RWPE2 (cell line): Measurements from ENCODE around the gene HK1.

ENCODE experiments used
- ATAC-seq: fragments of 200-7000 bp; cut with Tn5 transposase; 3 replicates; pipeline ENCODE4 v1.9.1; 2021; ENCODE audit warnings: low read depth
- DNase-seq: peaks from one replicate; pipeline ENCODE4 v3.0.0-alpha.2; 2020; ENCODE audit warnings: low spot score
- H3K27ac ChIP-seq: fragments of 450-650 bp; 2 replicates; pipeline ENCODE4 v1.5.1; 2017; ENCODE audit warnings: mild to moderate bottlenecking; ENCODE audit not compliant: poor library complexity, severe bottlenecking
- H3K27me3 ChIP-seq: fragments of 250-450 bp; sonication (Bioruptor Pico); 2 replicates; pipeline ENCODE4 v1.5.1; 2021; ENCODE audit warnings: mild to moderate bottlenecking, moderate library complexity; ENCODE audit not compliant: insufficient read depth, poor library complexity, severe bottlenecking
- H3K36me3 ChIP-seq: fragments of 250-450 bp; sonication (Bioruptor Pico); 2 replicates; pipeline ENCODE4 v1.5.1; 2020; ENCODE audit warnings: low read depth, mild to moderate bottlenecking, moderate library complexity
- H3K4me1 ChIP-seq: fragments of 250-450 bp; sonication (Bioruptor Pico); 2 replicates; pipeline ENCODE4 v1.5.1; 2021; ENCODE audit warnings: mild to moderate bottlenecking, moderate library complexity; ENCODE audit not compliant: insufficient read depth, poor library complexity, severe bottlenecking
- H3K4me3 ChIP-seq: fragments of 250-450 bp; sonication (Bioruptor Pico); 2 replicates; pipeline ENCODE4 v1.5.1; 2021; ENCODE audit warnings: mild to moderate bottlenecking, moderate library complexity; ENCODE audit not compliant: severe bottlenecking
- H3K9me3 ChIP-seq: fragments of 250-450 bp; sonication (Bioruptor Pico); 2 replicates; pipeline ENCODE4 v1.5.1; 2021; ENCODE audit warnings: mild to moderate bottlenecking, moderate library complexity; ENCODE audit not compliant: severe bottlenecking
- CTCF ChIP-seq: fragments of 450-650 bp; IDR thresholded peaks from one replicate; pipeline ENCODE4 v1.5.1; 2017; ENCODE audit warnings: mild to moderate bottlenecking, moderate library complexity; ENCODE audit not compliant: poor library complexity, severe bottlenecking

Gene HK1

DNA sequence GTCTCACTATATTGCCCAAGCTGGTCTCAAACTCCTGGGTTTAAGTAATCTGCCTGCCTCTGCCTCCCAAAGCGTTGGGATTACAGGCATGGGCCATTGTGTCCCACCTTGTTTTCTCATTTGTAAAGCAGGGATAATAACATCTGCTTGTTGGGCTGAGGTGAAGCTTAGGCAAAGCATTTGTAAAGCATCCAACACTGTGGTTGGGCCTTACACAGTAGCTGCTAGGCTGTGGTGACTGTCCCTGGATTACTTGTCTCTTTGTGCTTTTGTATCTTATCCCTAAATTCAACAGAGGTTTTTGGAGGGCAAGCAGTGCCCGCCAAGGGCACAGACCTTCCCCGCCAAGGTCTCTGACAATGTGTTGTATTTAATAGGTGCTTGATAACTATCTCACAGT is 43.8 kb upstream of the HK1 start:
- H3K4me3 ChIP-seq = no peak overlapping the region
- TF ChIP-seq CTCF = no peak
- no peak overlapping the region for H3K27ac ChIP-seq
- H3K9me3 ChIP-seq = no peaks in the 10 kb centered on the region
- no peaks in the 10 kb centered on the region for H3K36me3 ChIP-seq
- ATAC-seq (no peak), DNase-seq (no peak)
- peaks cover 15% of the 10 kb centered on the region for H3K4me1 ChIP-seq
- H3K27me3 ChIP-seq = no peaks in the 10 kb centered on the region

- no peak overlapping the region for H3K4me3 ChIP-seq
- no peaks in the 10 kb centered on the region for H3K9me3 ChIP-seq
- peaks cover 16% of the 10 kb centered on the region for H3K4me1 ChIP-seq
- no peak overlapping the region for H3K27ac ChIP-seq
- no peaks in the 10 kb centered on the region for H3K36me3 ChIP-seq
- H3K27me3 ChIP-seq = no peaks in the 10 kb centered on the region
- ATAC-seq (peak; percentile 94), DNase-seq (no peak)
- peak; percentile 96 for TF ChIP-seq CTCF
These were observed 40.7 kb upstream of the HK1 start for GRCh38 chr10:69237528-69238159.

DNA sequence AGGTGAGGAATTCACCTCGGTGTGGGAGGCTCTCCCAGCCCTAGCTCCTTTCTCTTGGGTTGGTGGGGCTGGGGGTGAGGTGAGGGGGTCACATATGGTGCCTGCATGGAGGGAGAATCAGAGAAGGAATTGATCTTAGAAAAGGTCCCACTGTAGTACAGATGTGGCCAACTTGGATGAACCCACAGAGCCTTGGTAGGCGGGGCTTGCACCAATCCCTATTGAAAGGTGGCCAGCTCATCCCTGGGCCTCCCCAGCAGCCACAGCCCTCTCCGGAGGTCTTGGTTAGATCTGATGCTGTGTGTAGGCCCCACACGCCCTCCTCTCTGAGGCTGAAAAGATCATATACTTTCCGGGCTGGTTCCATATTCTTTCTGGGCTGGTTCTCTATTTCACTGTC is 39.2 kb upstream of the HK1 start:
- Histone ChIP-seq H3K4me3 (no peak overlapping the region), H3K9me3 (no peaks in the 10 kb centered on the region), H3K27ac (no peak overlapping the region), H3K36me3 (no peaks in the 10 kb centered on the region), H3K4me1 (peaks cover 13% of the 10 kb centered on the region), H3K27me3 (no peaks in the 10 kb centered on the region)
- DNase-seq (no peak), ATAC-seq (no peak)
- no peak for TF ChIP-seq CTCF

GRCh38 chr10:69239816-69240434 is 38.4 kb upstream of the HK1 start:
- H3K4me3 ChIP-seq = no peak overlapping the region
- no peak for TF ChIP-seq CTCF
- peaks cover 13% of the 10 kb centered on the region for H3K4me1 ChIP-seq
- H3K36me3 ChIP-seq = no peaks in the 10 kb centered on the region
- H3K27ac ChIP-seq = no peak overlapping the region
- ATAC-seq (no peak), DNase-seq (no peak)
- no peaks in the 10 kb centered on the region for H3K9me3 ChIP-seq
- H3K27me3 ChIP-seq = no peaks in the 10 kb centered on the region

DNA sequence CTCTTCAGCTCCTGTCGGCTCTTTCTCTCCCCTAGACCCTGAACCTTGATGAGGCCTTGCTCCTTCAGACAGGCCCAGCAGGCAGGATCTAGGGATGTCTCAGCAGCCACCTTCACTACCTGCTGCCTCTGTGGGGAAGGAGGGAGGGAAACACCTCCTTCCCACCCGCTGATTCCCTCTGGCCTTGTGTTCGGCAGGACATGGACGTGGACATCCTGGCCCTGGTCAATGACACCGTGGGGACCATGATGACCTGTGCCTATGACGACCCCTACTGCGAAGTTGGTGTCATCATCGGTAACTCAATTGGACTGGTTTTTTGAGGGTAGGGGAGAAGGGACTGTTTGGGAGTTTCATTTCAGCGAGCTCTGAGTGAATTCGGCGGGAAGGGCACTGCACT is 37.8 kb upstream of the HK1 start:
- Histone ChIP-seq H3K9me3 (no peaks in the 10 kb centered on the region), H3K4me3 (no peak overlapping the region), H3K27me3 (no peaks in the 10 kb centered on the region), H3K36me3 (no peaks in the 10 kb centered on the region), H3K27ac (no peak overlapping the region), H3K4me1 (peaks cover 13% of the 10 kb centered on the region)
- ATAC-seq = no peak
- TF ChIP-seq CTCF = no peak
- DNase-seq = no peak
